SK-N-SH (cell line): ENCODE results near the gene PRH1. TPM values are rescaled to one million over a fixed set of nuclear protein-coding genes. Genes with fewer than 3 reads are reported as not detected.

ENCODE experiments used
- CTCF ChIA-PET: fragments of 300-600, 350-600 bp; formaldehyde crosslinking; extraction: SDS; loops from one replicate; lab custom pipeline; 2021; lab: Yijun Ruan, JAX
- POLR2A ChIA-PET: fragments of 350-600 bp; sonication (Branson Sonifier 250); formaldehyde crosslinking; extraction: SDS; loops from one replicate; lab custom pipeline; 2020; ENCODE audit warnings: antibody characterized with exemption, inconsistent platforms; lab: Yijun Ruan, JAX
- DNase-seq: peaks from one replicate; pipeline ENCODE4 v3.0.0; 2012
- H2AFZ ChIP-seq: fragments of 200-600 bp; sonication (generic); 2 replicates; pipeline ENCODE4 v1.8.1; 2016; ENCODE audit warnings: antibody characterized with exemption, mild to moderate bottlenecking, low read depth
- H3F3A ChIP-seq: fragments of 200-600 bp; sonication (generic); replicated peaks from 2 replicates; pipeline ENCODE3; 2016; ENCODE audit warnings: antibody characterized with exemption, mild to moderate bottlenecking; ENCODE audit not compliant: insufficient read depth
- H3K27ac ChIP-seq, 2 experiments: fragments of 200-500 bp in 1 of 2; fragments of 200-600 bp in 1 of 2; sonication (Bioruptor generic) in 1 of 2; sonication (generic), shearing (Covaris generic) in 1 of 2; 2 replicates each; pipeline versions ENCODE4 v1.5.1 to v1.6.1; 2014 to 2016; ENCODE audit warnings: low read depth in 2 of 2, inconsistent platforms in 1 of 2, low read length in 1 of 2, mild to moderate bottlenecking in 1 of 2, mixed read lengths in 1 of 2
- H3K27me3 ChIP-seq: fragments of 200-600 bp; sonication (generic), shearing (Covaris generic); 2 replicates; pipeline ENCODE4 v1.6.1; 2016; ENCODE audit warnings: mixed run types; ENCODE audit not compliant: insufficient read depth
- H3K36me3 ChIP-seq, 2 experiments: fragments of 200-500 bp in 1 of 2; fragments of 200-600 bp in 1 of 2; sonication (Bioruptor generic) in 1 of 2; sonication (generic) in 1 of 2; replicated peaks in 1 of 2; 2 replicates each; pipeline versions ENCODE3 to v1.5.1; 2014 to 2016; ENCODE audit warnings: low read length in 1 of 2, mild to moderate bottlenecking in 1 of 2; ENCODE audit not compliant: insufficient read depth in 2 of 2, control insufficient read depth in 1 of 2
- H3K4me1 ChIP-seq, 2 experiments: fragments of 200-500 bp in 1 of 2; fragments of 200-600 bp in 1 of 2; sonication (Bioruptor generic) in 1 of 2; sonication (generic), shearing (Covaris generic) in 1 of 2; 2 replicates each; pipeline versions ENCODE4 v1.5.1 to v1.6.1; 2014 to 2016; ENCODE audit warnings: low read depth in 1 of 2, low read length in 1 of 2, mixed run types in 1 of 2; ENCODE audit not compliant: insufficient read depth in 2 of 2, control insufficient read depth in 1 of 2
- H3K4me2 ChIP-seq: fragments of 200-600 bp; sonication (generic), shearing (Covaris generic); 2 replicates; pipeline ENCODE4 v1.6.1; 2017; ENCODE audit warnings: mixed run types
- H3K4me3 ChIP-seq, 2 experiments: fragments of 200-500 bp in 1 of 2; fragments of 200-600 bp in 1 of 2; sonication (Bioruptor generic) in 1 of 2; sonication (generic), shearing (Covaris generic) in 1 of 2; 2 replicates each; pipeline versions ENCODE4 v1.5.1 to v1.8.1; 2014 to 2016; ENCODE audit warnings: low read depth in 2 of 2, inconsistent platforms in 1 of 2, low read length in 1 of 2, mild to moderate bottlenecking in 1 of 2, mixed read lengths in 1 of 2, moderate library complexity in 1 of 2
- H3K79me2 ChIP-seq: fragments of 200-600 bp; sonication (generic); 2 replicates; pipeline ENCODE4 v1.8.1; 2017; ENCODE audit warnings: mild to moderate bottlenecking; ENCODE audit not compliant: insufficient read depth
- H3K9ac ChIP-seq: fragments of 200-600 bp; sonication (generic); 2 replicates; pipeline ENCODE4 v1.6.1; 2017; ENCODE audit warnings: mixed run types
- H3K9me2 ChIP-seq: fragments of 200-600 bp; sonication (generic); 2 replicates; pipeline ENCODE4 v1.6.1; 2017; ENCODE audit warnings: mixed run types
- H3K9me3 ChIP-seq: fragments of 200-600 bp; sonication (generic); 2 replicates; pipeline ENCODE4 v1.6.1; 2017; ENCODE audit warnings: mixed run types, mild to moderate bottlenecking, moderate library complexity
- H4K20me1 ChIP-seq: fragments of 200-600 bp; sonication (generic); 2 replicates; pipeline ENCODE4 v1.6.1; 2017; ENCODE audit warnings: mild to moderate bottlenecking, mixed run types; ENCODE audit not compliant: insufficient read depth
- CHD2 ChIP-seq: fragments of 150-350 bp; IDR thresholded peaks from 2 replicates; pipeline ENCODE4 v1.6.1; 2018; ENCODE audit warnings: low read length; ENCODE audit not compliant: partially characterized antibody
- CTCF ChIP-seq: fragments of 200-600 bp; sonication (generic); IDR thresholded peaks from 2 replicates; pipeline ENCODE4 v1.6.1; 2017; ENCODE audit warnings: antibody characterized with exemption, mild to moderate bottlenecking, moderate library complexity
- IRF3 ChIP-seq: fragments of 150-350 bp; IDR thresholded peaks from 2 replicates; pipeline ENCODE4 v1.6.1; 2016; ENCODE audit warnings: mild to moderate bottlenecking, low read depth, low read length
- JUND ChIP-seq: IDR thresholded peaks from 2 replicates; pipeline ENCODE4 v1.4.0; 2012
- MEF2A ChIP-seq: IDR thresholded peaks from 2 replicates; pipeline ENCODE4 v1.4.0; 2012; ENCODE audit warnings: low read depth, borderline replicate concordance
- MXI1 ChIP-seq: IDR thresholded peaks from 2 replicates; pipeline ENCODE4 v1.6.1; 2012; ENCODE audit warnings: mild to moderate bottlenecking, low read depth, low read length, improper control_type of control experiment
- NFIC ChIP-seq: IDR thresholded peaks from 2 replicates; pipeline ENCODE4 v1.4.0; 2012; ENCODE audit warnings: borderline replicate concordance
- POLR2AphosphoS5 ChIP-seq: IDR thresholded peaks from 2 replicates; pipeline ENCODE4 v1.6.1; 2012; ENCODE audit warnings: low read depth, low read length
- TEAD4 ChIP-seq: IDR thresholded peaks from 2 replicates; pipeline ENCODE4 v1.4.0; 2012; ENCODE audit warnings: mild to moderate bottlenecking, borderline replicate concordance; ENCODE audit not compliant: insufficient read depth
- USF1 ChIP-seq: IDR thresholded peaks from 2 replicates; pipeline ENCODE4 v1.4.0; 2012; ENCODE audit warnings: low read depth, borderline replicate concordance
- WGBS: methylation state at CpG from one replicate; pipeline ENCODE4 v1.1.6; 2017; ENCODE audit warnings: low lambda C conversion rate; 5-methylcytosine and 5-hydroxymethylcytosine counted together
- polyA plus RNA-seq, 3 experiments: library from polyadenylated mRNA; depleted of rRNA; stranded (reverse); fragments of >200 nt; gene quantifications; 2 replicates each; pipeline ENCODE4 v1.2.3, GENCODE V29; 2012

PRH1 gene
- polyA plus RNA-seq, 1 of the 3 experiments (the other 2 are of a cell fraction): 2.0 TPM

- TF ChIP-seq IRF3 (no peak), MXI1 (no peak)
Observed at GRCh38 chr12:10853776-10854175, 30.3 kb downstream of the PRH1 start (continued).

- WGBS: 84% methylated on average over 4 of the region's 4 CpGs
- CTCF ChIA-PET: no interaction called here
Observed at GRCh38 chr12:10851243-10851858, 32.7 kb downstream of the PRH1 start.

More at GRCh38 chr12:10851243-10851858, 32.7 kb downstream of the PRH1 start:
- DNase-seq: no peak
- no peak overlapping the region for H3K27ac ChIP-seq
- H3K79me2 ChIP-seq: no peaks in the 10 kb centered on the region
- no peaks in the 10 kb centered on the region for H3K9me3 ChIP-seq
- H3K9me2 ChIP-seq: no peaks in the 10 kb centered on the region
- no peaks in the 10 kb centered on the region for H3F3A ChIP-seq
- H3K9ac ChIP-seq: no peak overlapping the region
- H3K36me3 ChIP-seq: peaks cover 12 to 17% of the 10 kb centered on the region in 2 experiments
- no peaks in the 10 kb centered on the region for H3K27me3 ChIP-seq
- H3K4me1 ChIP-seq: peaks cover 0 to 3% of the 10 kb centered on the region in 2 experiments; a peak in 1 of 4 replicates
- no peak overlapping the region for H3K4me3 ChIP-seq
- POLR2A ChIA-PET: no interaction called here
- no peaks in the 10 kb centered on the region for H4K20me1 ChIP-seq
- TF ChIP-seq USF1: no peak
- TF ChIP-seq POLR2AphosphoS5: no peak
- TF ChIP-seq MEF2A: no peak
- TF ChIP-seq CHD2: no peak
- TF ChIP-seq CTCF: no peak
- TF ChIP-seq JUND: no peak
- TF ChIP-seq TEAD4: no peak
- TF ChIP-seq NFIC: no peak
- H2AFZ ChIP-seq: no peak overlapping the region
- no peak overlapping the region for H3K4me2 ChIP-seq
